Measurements from ENCODE around the gene CSF1R.

The CSF1R gene

GRCh38 chr5:150125334-150125733 is 39.0 kb upstream of the CSF1R start:
- no peak for DNase-seq (ENCODE audit: low read depth)
- no peak for TF ChIP-seq CTCF (IDR thresholded peaks at IDR 0.05; ENCODE audit: control insufficient read depth, extremely low read depth, insufficient read depth)
- H3K4me3 ChIP-seq (ENCODE audit: low read depth, low read length), result no peak overlapping the region

- no peak for TF ChIP-seq CTCF (IDR thresholded peaks at IDR 0.05; ENCODE audit: control insufficient read depth, extremely low read depth, insufficient read depth)
- DNase-seq (ENCODE audit: low read depth), result no peak
- H3K4me3 ChIP-seq (ENCODE audit: low read depth, low read length), result no peak overlapping the region
Observed at GRCh38 chr5:150124596-150124995, 38.2 kb upstream of the CSF1R start.

- TF ChIP-seq CTCF (IDR thresholded peaks at IDR 0.05; ENCODE audit: control insufficient read depth, extremely low read depth, insufficient read depth), result no peak
- no peak overlapping the region for H3K4me3 ChIP-seq (ENCODE audit: low read depth, low read length)
- DNase-seq (ENCODE audit: low read depth), result no peak
Observed at GRCh38 chr5:150124111-150124557, 37.8 kb upstream of the CSF1R start.

GRCh38 chr5:150123542-150123941 is 37.2 kb upstream of the CSF1R start:
- TF ChIP-seq CTCF (IDR thresholded peaks at IDR 0.05; ENCODE audit: control insufficient read depth, extremely low read depth, insufficient read depth), result no peak
- DNase-seq (ENCODE audit: low read depth), result no peak
- H3K4me3 ChIP-seq (ENCODE audit: low read depth, low read length), result no peak overlapping the region

- no peak for TF ChIP-seq CTCF (IDR thresholded peaks at IDR 0.05; ENCODE audit: control insufficient read depth, extremely low read depth, insufficient read depth)
- no peak overlapping the region for H3K4me3 ChIP-seq (ENCODE audit: low read depth, low read length)
- no peak for DNase-seq (ENCODE audit: low read depth)
Observed at GRCh38 chr5:150122536-150123481, 36.5 kb upstream of the CSF1R start.

- no peak for DNase-seq (ENCODE audit: low read depth)
- TF ChIP-seq CTCF (IDR thresholded peaks at IDR 0.05; ENCODE audit: control insufficient read depth, extremely low read depth, insufficient read depth), result peak; percentile 33
- H3K4me3 ChIP-seq (ENCODE audit: low read depth, low read length), result no peak overlapping the region
Observed at GRCh38 chr5:150122158-150122510, 35.8 kb upstream of the CSF1R start.

Measured in LNCaP clone FGC (cell line).